Forelimb muscle (tissue), 1 donor: ENCODE measurements around the gene PSMF1. TPM values are rescaled to one million over a fixed set of nuclear protein-coding genes. Genes with fewer than 3 reads are reported as not detected.
"Not testable (repeated sequence)": the region's sequence is repeated elsewhere in the genome, so short reads cannot be mapped to it uniquely, and the experiment has no call there.

Experiments
- DNase-seq: peaks from one replicate; pipeline ENCODE4 v3.0.0-alpha.2; 2013; ENCODE audit warnings: low read depth
- polyA plus RNA-seq: library from polyadenylated mRNA; unstranded; fragments of 120-200 nt; gene quantifications from one replicate; pipeline ENCODE4 v1.2.1, GENCODE V29; 2013; ENCODE audit not compliant: insufficient read length

The PSMF1 gene
- polyA plus RNA-seq, 1 donor: 98.1 TPM

GRCh38 chr20:1122388-1123315 lies 4.2 kb downstream of the PSMF1 start:
- DNase-seq: no peak

GRCh38 chr20:1123666-1124065 lies 5.3 kb downstream of the PSMF1 start:
- no peak for DNase-seq

- DNase-seq: no peak
Measured at GRCh38 chr20:1124421-1124820, 6.0 kb downstream of the PSMF1 start.

- no peak for DNase-seq
Measured at GRCh38 chr20:1125277-1125676, 6.9 kb downstream of the PSMF1 start.

GRCh38 chr20:1127840-1128239 lies 9.4 kb downstream of the PSMF1 start:
- DNase-seq: no peak

GRCh38 chr20:1130058-1130694 lies 11.8 kb downstream of the PSMF1 start:
- DNase-seq: no peak

- DNase-seq: no peak
Measured at GRCh38 chr20:1130847-1131246, 12.4 kb downstream of the PSMF1 start.

- no peak for DNase-seq
Measured at GRCh38 chr20:1131354-1131753, 13.0 kb downstream of the PSMF1 start.

GRCh38 chr20:1134355-1134754 lies 16.0 kb downstream of the PSMF1 start:
- no peak for DNase-seq

- DNase-seq: no peak
Measured at GRCh38 chr20:1134836-1135235, 16.4 kb downstream of the PSMF1 start.

GRCh38 chr20:1137236-1137635 lies 18.8 kb downstream of the PSMF1 start:
- DNase-seq: no peak

- DNase-seq: no peak
Measured at GRCh38 chr20:1144401-1145172, 26.2 kb downstream of the PSMF1 start.

- no peak for DNase-seq
Measured at GRCh38 chr20:1146957-1147356, 28.6 kb downstream of the PSMF1 start.

GRCh38 chr20:1149812-1150211 lies 31.4 kb downstream of the PSMF1 start:
- DNase-seq: not testable (repeated sequence)

GRCh38 chr20:1150218-1150617 lies 31.8 kb downstream of the PSMF1 start:
- no peak for DNase-seq

GRCh38 chr20:1150968-1151367 lies 32.6 kb downstream of the PSMF1 start:
- no peak for DNase-seq

GRCh38 chr20:1154226-1154625 lies 35.8 kb downstream of the PSMF1 start:
- DNase-seq: no peak

GRCh38 chr20:1154691-1155090 lies 36.3 kb downstream of the PSMF1 start:
- DNase-seq: no peak

GRCh38 chr20:1155342-1155741 lies 36.9 kb downstream of the PSMF1 start:
- DNase-seq: no peak

GRCh38 chr20:1160496-1160895 lies 42.1 kb downstream of the PSMF1 start:
- DNase-seq: no peak

GRCh38 chr20:1160991-1161390 lies 42.6 kb downstream of the PSMF1 start:
- no peak for DNase-seq

GRCh38 chr20:1163105-1163504 lies 44.7 kb downstream of the PSMF1 start:
- DNase-seq: no peak
